Activated CD8-positive, alpha-beta T cell treated with anti-CD3 and anti-CD28 coated beads for 36 hours (primary cell): ENCODE results near the gene CASKIN1. TPM values are rescaled to one million over a fixed set of nuclear protein-coding genes. Genes with fewer than 3 reads are reported as not detected.

ENCODE experiments used
- ATAC-seq: fragments of 200-7000 bp; cut with Tn5 transposase; one replicate; pipeline ENCODE4 v1.10.0; 2021; ENCODE audit warnings: mild to moderate bottlenecking, moderate library complexity
- CTCF ChIA-PET: fragments of 350-600 bp; sonication (Branson Sonifier 250); formaldehyde crosslinking; loops from one replicate; lab custom pipeline; 2021; ENCODE audit warnings: antibody characterized with exemption; lab: Charles Lee
- POLR2A ChIA-PET: fragments of 350-600 bp; sonication (Branson Sonifier 250); formaldehyde crosslinking; loops from one replicate; lab custom pipeline; 2021; ENCODE audit warnings: antibody characterized with exemption; lab: Charles Lee
- DNase-seq: peaks from one replicate; pipeline ENCODE4 v3.0.0-alpha.2; 2020
- H3K27ac Mint-ChIP-seq: one replicate; pipeline ENCODE4 v1.8.0; 2021; ENCODE audit warnings: mild to moderate bottlenecking, mixed read lengths
- H3K27me3 Mint-ChIP-seq: one replicate; pipeline ENCODE4 v1.8.0; 2021; ENCODE audit warnings: mixed read lengths
- H3K36me3 Mint-ChIP-seq: one replicate; pipeline ENCODE4 v1.8.0; 2021; ENCODE audit warnings: low read depth, mixed read lengths
- H3K4me1 Mint-ChIP-seq: one replicate; pipeline ENCODE4 v1.8.0; 2021; ENCODE audit warnings: low read depth, mixed read lengths
- H3K4me3 Mint-ChIP-seq: one replicate; pipeline ENCODE4 v1.8.0; 2021; ENCODE audit warnings: mild to moderate bottlenecking, moderate library complexity, mixed read lengths
- H3K9me3 Mint-ChIP-seq: one replicate; pipeline ENCODE4 v1.8.0; 2021; ENCODE audit warnings: mixed read lengths
- intact Hi-C: fragments of 100-400 bp; cut with micrococcal nuclease; formaldehyde crosslinking; loops from one replicate; pipeline ENCODE4 v1.10.0; 2022
- total RNA-seq, 2 experiments: library from RNA; stranded (reverse); gene quantifications; one replicate each; pipeline ENCODE4 v1.2.3, GENCODE V29; 2021
- TF ChIP-seq, protein P1 (sequence below): fragments of 200-600 bp; IDR thresholded peaks from one replicate; pipeline ENCODE4 v1.8.0; 2022; ENCODE audit warnings: antibody characterized with exemption, mild to moderate bottlenecking

The CASKIN1 gene
- total RNA-seq, 2 experiments from 2014 or later, result 4.4 to 7.2 TPM

GRCh38 chr16:2174396-2175131 is 21.8 kb downstream of the CASKIN1 start:
- no peaks in the 10 kb centered on the region for H3K4me1 Mint-ChIP-seq
- intact Hi-C loops, result no loop called here
- no peak overlapping the region for H3K27ac Mint-ChIP-seq
- DNase-seq (no peak), ATAC-seq (no peak)
- TF ChIP-seq, protein P1, sequence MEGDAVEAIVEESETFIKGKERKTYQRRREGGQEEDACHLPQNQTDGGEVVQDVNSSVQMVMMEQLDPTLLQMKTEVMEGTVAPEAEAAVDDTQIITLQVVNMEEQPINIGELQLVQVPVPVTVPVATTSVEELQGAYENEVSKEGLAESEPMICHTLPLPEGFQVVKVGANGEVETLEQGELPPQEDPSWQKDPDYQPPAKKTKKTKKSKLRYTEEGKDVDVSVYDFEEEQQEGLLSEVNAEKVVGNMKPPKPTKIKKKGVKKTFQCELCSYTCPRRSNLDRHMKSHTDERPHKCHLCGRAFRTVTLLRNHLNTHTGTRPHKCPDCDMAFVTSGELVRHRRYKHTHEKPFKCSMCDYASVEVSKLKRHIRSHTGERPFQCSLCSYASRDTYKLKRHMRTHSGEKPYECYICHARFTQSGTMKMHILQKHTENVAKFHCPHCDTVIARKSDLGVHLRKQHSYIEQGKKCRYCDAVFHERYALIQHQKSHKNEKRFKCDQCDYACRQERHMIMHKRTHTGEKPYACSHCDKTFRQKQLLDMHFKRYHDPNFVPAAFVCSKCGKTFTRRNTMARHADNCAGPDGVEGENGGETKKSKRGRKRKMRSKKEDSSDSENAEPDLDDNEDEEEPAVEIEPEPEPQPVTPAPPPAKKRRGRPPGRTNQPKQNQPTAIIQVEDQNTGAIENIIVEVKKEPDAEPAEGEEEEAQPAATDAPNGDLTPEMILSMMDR, result no peak
- H3K4me3 Mint-ChIP-seq, result no peak overlapping the region
- peaks cover 18% of the 10 kb centered on the region for H3K36me3 Mint-ChIP-seq
- H3K27me3 Mint-ChIP-seq, result no peaks in the 10 kb centered on the region
- H3K9me3 Mint-ChIP-seq, result no peaks in the 10 kb centered on the region
- ChIA-PET CTCF (no interaction called here), POLR2A (interaction anchor here (0.6 to 4.0 kb wide), 3 partner anchors 8 to 96 kb away, joined by 3 to 21 read pairs (median 5); partner anchors contain the start of gene TRAF7)

- no peak for ATAC-seq
- POLR2A ChIA-PET, result interaction anchor here (1.5 to 4.0 kb wide), 2 partner anchors 8 to 18 kb away, joined by 5 to 21 read pairs; partner anchors contain the start of gene TRAF7
- DNase-seq, result no peak
- no peaks in the 10 kb centered on the region for H3K9me3 Mint-ChIP-seq
- H3K27ac Mint-ChIP-seq, result no peak overlapping the region
- TF ChIP-seq, protein P1, result no peak
- H3K27me3 Mint-ChIP-seq, result no peaks in the 10 kb centered on the region
- CTCF ChIA-PET, result no interaction called here
- H3K4me1 Mint-ChIP-seq, result no peaks in the 10 kb centered on the region
- no peak overlapping the region for H3K4me3 Mint-ChIP-seq
- intact Hi-C loops, result no loop called here
- peaks cover 18% of the 10 kb centered on the region for H3K36me3 Mint-ChIP-seq
Observed at GRCh38 chr16:2173916-2174315, 22.5 kb downstream of the CASKIN1 start.

DNA sequence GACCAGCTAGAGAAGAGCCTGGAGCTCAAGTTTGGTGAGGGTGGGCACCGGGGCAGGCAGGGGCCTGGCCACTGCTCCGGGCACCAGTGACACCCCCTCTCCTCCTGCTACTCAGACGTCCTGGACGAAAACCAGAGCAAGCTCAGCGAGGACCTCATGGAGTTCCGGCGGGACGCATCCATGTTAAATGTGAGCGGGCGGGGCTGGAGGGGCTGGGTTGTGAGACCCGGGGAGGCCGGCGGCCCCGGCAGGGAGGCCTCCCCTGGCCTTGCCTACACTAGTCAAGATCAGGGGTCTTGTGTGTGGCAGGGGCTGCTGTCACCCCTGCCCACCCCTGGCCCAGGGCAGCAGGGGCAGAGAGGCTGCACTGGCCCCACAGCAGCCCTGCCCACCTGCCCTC is 23.0 kb downstream of the CASKIN1 start:
- ATAC-seq, result no peak
- POLR2A ChIA-PET, result interaction anchor here (0.6 to 4.0 kb wide), 3 partner anchors 18 to 808 kb away, joined by 3 to 21 read pairs (median 3); partner anchors contain the start of gene TRAF7
- TF ChIP-seq, protein P1, result no peak
- DNase-seq, result no peak
- H3K27ac Mint-ChIP-seq, result no peak overlapping the region
- peaks cover 18% of the 10 kb centered on the region for H3K36me3 Mint-ChIP-seq
- CTCF ChIA-PET, result interaction anchor here (0.6 kb wide), 1 partner anchor 419 kb away, joined by 3 read pairs; no protein-coding TSS in a partner anchor
- intact Hi-C loops, result no loop called here
- no peaks in the 10 kb centered on the region for H3K9me3 Mint-ChIP-seq
- H3K4me1 Mint-ChIP-seq, result no peaks in the 10 kb centered on the region
- no peak overlapping the region for H3K4me3 Mint-ChIP-seq
- no peaks in the 10 kb centered on the region for H3K27me3 Mint-ChIP-seq

DNA sequence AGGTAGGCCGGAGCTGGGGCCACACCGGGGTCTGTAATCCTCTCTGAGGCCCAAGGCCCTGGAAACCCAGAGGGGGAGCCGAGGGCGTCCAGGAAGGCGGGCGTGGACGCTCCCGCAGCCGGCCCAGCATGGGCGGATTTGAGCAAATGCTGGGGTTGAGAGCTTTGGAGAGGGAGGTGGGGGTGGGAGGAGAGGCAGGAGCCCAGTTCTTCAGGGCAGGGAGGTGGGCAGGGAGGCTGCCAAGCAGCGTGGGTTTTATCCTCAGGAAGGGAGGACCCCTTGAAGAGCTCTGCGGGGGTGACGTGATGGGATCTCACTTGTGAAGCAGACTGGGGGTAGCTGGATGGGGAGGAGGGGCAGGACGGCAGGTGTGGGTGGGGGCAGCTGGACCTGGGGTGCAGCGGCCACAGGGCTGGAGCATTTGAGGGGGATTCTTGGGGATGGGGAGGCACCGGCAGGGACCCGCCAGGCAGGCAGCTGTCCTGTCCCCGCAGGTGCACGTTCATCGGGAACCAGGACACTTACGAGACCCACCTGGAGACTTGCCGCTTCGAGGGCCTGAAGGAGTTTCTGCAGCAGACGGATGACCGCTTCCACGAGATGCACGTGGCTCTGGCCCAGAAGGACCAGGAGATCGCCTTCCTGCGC is 23.6 kb downstream of the CASKIN1 start:
- no peaks in the 10 kb centered on the region for H3K4me1 Mint-ChIP-seq
- H3K4me3 Mint-ChIP-seq, result no peak overlapping the region
- POLR2A ChIA-PET, result interaction anchor here (0.6 to 4.0 kb wide), 3 partner anchors 17 to 808 kb away, joined by 3 to 21 read pairs (median 3); partner anchors contain the start of gene TRAF7
- ATAC-seq (no peak), DNase-seq (no peak)
- CTCF ChIA-PET, result interaction anchor here (0.6 kb wide), 1 partner anchor 420 kb away, joined by 3 read pairs; no protein-coding TSS in a partner anchor
- intact Hi-C loops, result no loop called here
- no peaks in the 10 kb centered on the region for H3K9me3 Mint-ChIP-seq
- TF ChIP-seq, protein P1, result no peak
- no peak overlapping the region for H3K27ac Mint-ChIP-seq
- H3K36me3 Mint-ChIP-seq, result peaks cover 22% of the 10 kb centered on the region
- no peaks in the 10 kb centered on the region for H3K27me3 Mint-ChIP-seq
